Adrenal gland (tissue), 12 donors: Measurements from ENCODE around the gene TIGD3. TPM values are rescaled to one million over a fixed set of nuclear protein-coding genes. Genes with fewer than 3 reads are reported as not detected.

Experiments used
- DNase-seq, 7 donors: peaks; one replicate each; pipeline ENCODE4 v3.0.0-alpha.2; 2019 to 2020
- H3K27ac ChIP-seq, 5 donors: fragments of 200-600 bp; sonication (generic) in 4 of 5; 1 replicate in 3 of 5; 2 replicates in 2 of 5; pipeline versions ENCODE4 v1.5.1 to v1.8.0; 2016 to 2020; ENCODE audit warnings: mild to moderate bottlenecking in 1 of 5
- H3K27me3 ChIP-seq: fragments of 200-600 bp; 2 replicates; pipeline ENCODE4 v1.8.0; 2021
- H3K36me3 ChIP-seq, 2 donors: fragments of 200-600 bp; replicated peaks in 1 of 2; 1 replicate in 1 of 2; 2 replicates in 1 of 2; pipeline versions ENCODE4 v1.5.1 to v1.8.0; 2018 to 2022
- H3K4me1 ChIP-seq, 2 donors: fragments of 200-600 bp; replicated peaks in 1 of 2; 1 replicate in 1 of 2; 2 replicates in 1 of 2; pipeline versions ENCODE4 v1.5.1 to v1.8.0; 2018 to 2021
- H3K4me3 ChIP-seq, 4 donors: fragments of 200-600 bp; sonication (generic) in 3 of 4; one replicate each; pipeline ENCODE4 v1.5.1; 2016 to 2018
- H3K9me3 ChIP-seq, 3 donors: fragments of 200-600 bp; sonication (generic) in 1 of 3; replicated peaks in 1 of 3; 1 replicate in 2 of 3; 2 replicates in 1 of 3; pipeline versions ENCODE4 v1.5.1 to v1.8.0; 2016 to 2021
- POLR2A ChIP-seq, 2 donors: fragments of 450-650 bp; IDR thresholded peaks; one replicate each; pipeline ENCODE4 v1.6.1; 2017; ENCODE audit warnings: antibody characterized with exemption in 2 of 2, mild to moderate bottlenecking in 2 of 2, moderate library complexity in 1 of 2
- WGBS, 4 donors: extraction: QIAGEN DNeasy Blood & Tissue Kit in 2 of 4; methylation state at CpG; one replicate each; pipeline versions ENCODE4 v1.1.5 to v1.1.7; 2013 to 2017; 5-methylcytosine and 5-hydroxymethylcytosine counted together
- intact Hi-C, 2 donors: fragments of 100-400 bp; cut with DNase I; formaldehyde crosslinking; loops; one replicate each; pipeline versions ENCODE4 v1.14.1 to v1.15.0; 2022 to 2023
- polyA plus RNA-seq, 3 donors: library from polyadenylated mRNA; stranded (reverse); fragments of 200-250 nt in 2 of 3; fragments of 350-450 nt in 1 of 3; fragmentation: Illumina TruSeq in 1 of 3; extraction: RNeasy Lipid Tissue Mini Kit (QIAGEN cat#74804) in 1 of 3; gene quantifications; one replicate each; pipeline ENCODE4 v1.2.3, GENCODE V29; 2013 to 2014
- total RNA-seq, 9 donors: library from RNA; depleted of rRNA in 4 of 9; stranded (reverse); fragments of >200 nt in 4 of 9; fragments of 120-200 nt in 1 of 9; fragmentation: NEBNext Ultra II Directional in 1 of 9; extraction: Animal tissue kit (Norgen Biotek cat#: 25700) in 1 of 9; gene quantifications; one replicate each; pipeline versions ENCODE4 v1.1.0 to v1.2.4, GENCODE V29; 2013 to 2023
- TF ChIP-seq, protein P1 (sequence below), 6 experiments: fragments of 450-650 bp in 4 of 6; fragments of 200-600 bp in 2 of 6; sonication (generic) in 1 of 6; IDR thresholded peaks; 1 replicate in 5 of 6; 2 replicates in 1 of 6; pipeline versions ENCODE4 v1.5.1 to v1.8.0; 2016 to 2021; ENCODE audit warnings: antibody characterized with exemption in 6 of 6, mild to moderate bottlenecking in 2 of 6, moderate library complexity in 1 of 6
- donor health status: healthy with polysubstance abuse.
- donor health status: Bipolar disorder and iron deficiency.
- donor health status: DM: yes; HTN: yes; CAD: no.
- donor health status: DM: no; HTN: no; CAD: no.
- donor health status: DM: no; HTN: no; CAD: no.
- donor health status: DM: yes; HTN: yes; CAD: no.

TIGD3 gene
- total and polyA plus RNA-seq, 12 donors, result 0.11 to 0.96 (median 0.33) TPM; not detected in 1

GRCh38 chr11:65377777-65378176, 23.2 kb downstream of the TIGD3 start:
- Histone ChIP-seq H3K9me3 (no peaks in the 10 kb centered on the region), H3K27me3 (no peaks in the 10 kb centered on the region), H3K4me3 (no peak overlapping the region), H3K27ac (no peak overlapping the region), H3K36me3 (no peaks in the 10 kb centered on the region), H3K4me1 (peaks cover 13 to 16% of the 10 kb centered on the region in 2 donors)
- 81 to 90% (median 87%) methylated on average over 5 to 8 of the region's 8 CpGs for WGBS, 4 donors
- DNase-seq, result no peak
- intact Hi-C loops, result loop anchor here in 1 of 2 donors (10.0 kb wide), 2 partner anchors 87 to 137 kb away; no protein-coding TSS in a partner anchor
- no peak for TF ChIP-seq POLR2A (IDR thresholded peaks at IDR 0.05)
- TF ChIP-seq, protein P1, sequence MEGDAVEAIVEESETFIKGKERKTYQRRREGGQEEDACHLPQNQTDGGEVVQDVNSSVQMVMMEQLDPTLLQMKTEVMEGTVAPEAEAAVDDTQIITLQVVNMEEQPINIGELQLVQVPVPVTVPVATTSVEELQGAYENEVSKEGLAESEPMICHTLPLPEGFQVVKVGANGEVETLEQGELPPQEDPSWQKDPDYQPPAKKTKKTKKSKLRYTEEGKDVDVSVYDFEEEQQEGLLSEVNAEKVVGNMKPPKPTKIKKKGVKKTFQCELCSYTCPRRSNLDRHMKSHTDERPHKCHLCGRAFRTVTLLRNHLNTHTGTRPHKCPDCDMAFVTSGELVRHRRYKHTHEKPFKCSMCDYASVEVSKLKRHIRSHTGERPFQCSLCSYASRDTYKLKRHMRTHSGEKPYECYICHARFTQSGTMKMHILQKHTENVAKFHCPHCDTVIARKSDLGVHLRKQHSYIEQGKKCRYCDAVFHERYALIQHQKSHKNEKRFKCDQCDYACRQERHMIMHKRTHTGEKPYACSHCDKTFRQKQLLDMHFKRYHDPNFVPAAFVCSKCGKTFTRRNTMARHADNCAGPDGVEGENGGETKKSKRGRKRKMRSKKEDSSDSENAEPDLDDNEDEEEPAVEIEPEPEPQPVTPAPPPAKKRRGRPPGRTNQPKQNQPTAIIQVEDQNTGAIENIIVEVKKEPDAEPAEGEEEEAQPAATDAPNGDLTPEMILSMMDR (IDR thresholded peaks at IDR 0.05), result no peak

GRCh38 chr11:65378208-65378927, 23.8 kb downstream of the TIGD3 start:
- no peak overlapping the region for H3K4me3 ChIP-seq
- 78 to 83% (median 82%) methylated on average over 15 to 19 of the region's 19 CpGs for WGBS, 4 donors
- intact Hi-C loops, result loop anchor here in 1 of 2 donors (10.0 kb wide), 2 partner anchors 86 to 136 kb away; no protein-coding TSS in a partner anchor
- no peaks in the 10 kb centered on the region for H3K27me3 ChIP-seq
- no peaks in the 10 kb centered on the region for H3K36me3 ChIP-seq
- no peaks in the 10 kb centered on the region for H3K9me3 ChIP-seq
- H3K4me1 ChIP-seq, result peaks cover 19 to 22% of the 10 kb centered on the region in 2 donors
- TF ChIP-seq, protein P1 (IDR thresholded peaks at IDR 0.05), result no peak
- no peak for TF ChIP-seq POLR2A (IDR thresholded peaks at IDR 0.05)
- no peak overlapping the region for H3K27ac ChIP-seq
- DNase-seq, result peak in 1 of 7 donors; percentile 31

DNA sequence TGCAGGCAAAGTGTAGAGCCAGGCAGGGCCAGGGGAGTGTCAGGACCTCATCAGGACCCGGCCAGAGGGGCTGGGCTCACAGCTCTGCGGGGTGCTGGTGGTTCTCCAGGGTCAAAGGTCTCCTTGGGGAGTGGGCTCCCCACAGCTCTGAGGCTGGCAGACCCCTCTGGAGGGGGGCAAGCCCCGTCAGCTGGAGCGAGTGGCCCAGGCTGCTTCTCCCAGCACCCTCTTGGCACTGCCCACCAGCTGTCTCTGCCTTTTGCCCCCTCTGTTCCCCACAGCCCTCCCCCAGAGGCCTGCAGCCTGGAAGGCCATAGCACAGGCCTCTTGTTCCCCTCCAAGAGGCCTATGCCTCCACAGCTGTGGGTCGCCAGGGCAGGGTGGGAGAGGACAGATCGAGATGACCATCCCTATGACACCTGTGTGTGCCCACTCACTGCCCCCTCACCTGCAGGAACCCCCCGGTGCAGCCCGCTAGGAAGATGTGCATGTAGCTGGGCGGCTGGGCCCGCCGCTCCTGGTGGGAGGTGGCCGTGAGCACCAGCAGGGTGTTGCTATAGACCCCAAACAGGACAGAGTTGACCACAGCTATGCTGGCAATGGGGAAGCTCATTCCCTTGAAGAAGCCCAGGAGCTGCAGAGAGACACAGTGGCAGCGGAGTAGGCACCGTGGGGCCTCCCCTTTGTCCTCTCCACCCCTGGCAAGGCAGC, 24.5 kb downstream of the TIGD3 start:
- DNase-seq, result peak in 1 of 7 donors; percentile 29
- Histone ChIP-seq H3K4me1 (peaks cover 19 to 29% of the 10 kb centered on the region in 2 donors), H3K36me3 (no peaks in the 10 kb centered on the region), H3K4me3 (no peak overlapping the region), H3K27me3 (no peaks in the 10 kb centered on the region), H3K27ac (no peak overlapping the region), H3K9me3 (no peaks in the 10 kb centered on the region)
- no peak for TF ChIP-seq POLR2A (IDR thresholded peaks at IDR 0.05)
- TF ChIP-seq, protein P1 (IDR thresholded peaks at IDR 0.05), result no peak
- 88 to 97% (median 93%) methylated on average over 8 to 14 of the region's 14 CpGs for WGBS, 4 donors
- intact Hi-C loops, result loop anchor here in 1 of 2 donors (10.0 kb wide), 2 partner anchors 86 to 136 kb away; no protein-coding TSS in a partner anchor
